ENCODE measurements around the gene G6PC3. TPM values are rescaled to one million over a fixed set of nuclear protein-coding genes. Genes with fewer than 3 reads are reported as not detected.

G6PC3 gene
- total and polyA plus RNA-seq, 2 donors (not counting 3 experiments of a cell fraction or from before 2014, with no cell fraction given), result 78.4 to 194 TPM

GRCh38 chr17:44037471-44037870 is 33.1 kb upstream of the G6PC3 start:
- no peak overlapping the region for H3K27ac ChIP-seq (ENCODE audit: insufficient read depth, low read depth, low read length)
- ChIA-PET CTCF (interaction anchor here (1.0 kb wide), 1 partner anchor 93 kb away, joined by 4 read pairs; no protein-coding TSS in a partner anchor), POLR2A (no interaction called here)
- peaks cover 9% of the 10 kb centered on the region for H3K4me1 ChIP-seq (ENCODE audit: control insufficient read depth, extremely low read depth, insufficient read depth, low read length)
- FAIRE-seq, result no peak
- DNase-seq (ENCODE audit: low read depth, low spot score), result no peak
- H3K9me1 ChIP-seq (replicated peaks; ENCODE audit: control insufficient read depth, extremely low read depth, insufficient read depth, low read length), result no peaks in the 10 kb centered on the region
- dilution Hi-C loops (cut with MboI; ENCODE audit: extremely low pct_ligation_motif_present, low sequenced_read_pairs), result no loop called here
- H3K4me3 ChIP-seq (replicated peaks in 1 of 3; ENCODE audit: insufficient read depth in 1 of 3, low read depth in 1 of 3, low read length in 3 of 3), result no peak overlapping the region
- intact Hi-C loops (cut with micrococcal nuclease), result no loop called here
- no peaks in the 10 kb centered on the region for H3K27me3 ChIP-seq (ENCODE audit: control insufficient read depth in 2 of 2, insufficient read depth in 2 of 2, low read length in 2 of 2)
- H3K36me3 ChIP-seq (ENCODE audit: control insufficient read depth in 2 of 2, extremely low read depth in 1 of 2, insufficient read depth in 2 of 2, low read length in 2 of 2), result peaks cover 19 to 23% of the 10 kb centered on the region in 2 experiments
- H3K4me2 ChIP-seq (ENCODE audit: insufficient read depth, low read length), result no peak overlapping the region
- H3K9ac ChIP-seq (replicated peaks; ENCODE audit: extremely low read depth, insufficient read depth, low read length), result no peak overlapping the region
- H2AFZ ChIP-seq (ENCODE audit: low read depth, low read length), result no peak overlapping the region
- H4K20me1 ChIP-seq (replicated peaks; ENCODE audit: control insufficient read depth, extremely low read depth, insufficient read depth, low read length), result no peaks in the 10 kb centered on the region
- BruUV-seq (replicated peaks), result no TSS peak
- H3K9me3 ChIP-seq (replicated peaks; ENCODE audit: control insufficient read depth, insufficient read depth, low read length), result no peaks in the 10 kb centered on the region
- H3K79me2 ChIP-seq (ENCODE audit: control insufficient read depth, insufficient read depth, low read length), result peaks cover 32% of the 10 kb centered on the region
- TF ChIP-seq GATA2 (IDR thresholded peaks at IDR 0.05; ENCODE audit: insufficient read depth, insufficient read length, low read depth, low read length), result no peak
- TF ChIP-seq EZH2 (IDR thresholded peaks at IDR 0.05; ENCODE audit: borderline replicate concordance, low read depth, low read length, severe bottlenecking), result no peak
- TF ChIP-seq MAX (IDR thresholded peaks at IDR 0.05; ENCODE audit: insufficient read depth, insufficient read length), result no peak
- TF ChIP-seq JUN (IDR thresholded peaks at IDR 0.05; ENCODE audit: borderline replicate concordance, insufficient read depth, insufficient read length, low read depth), result no peak
- TF ChIP-seq CTCF (IDR thresholded peaks at IDR 0.05; ENCODE audit: extremely low read depth in 1 of 2, insufficient read depth in 1 of 2, low read depth in 1 of 2, low read length in 2 of 2), result no peak
- no peak for TF ChIP-seq MYC (IDR thresholded peaks at IDR 0.05; ENCODE audit: low read depth, low read length)
- no peak for TF ChIP-seq FOS (IDR thresholded peaks at IDR 0.05; ENCODE audit: borderline replicate concordance, insufficient read depth, low read length)

All from endothelial cell of umbilical vein (primary cell).